ENCODE results near the gene SNORC. TPM values are rescaled to one million over a fixed set of nuclear protein-coding genes. Genes with fewer than 3 reads are reported as not detected.

Gene SNORC
- polyA plus RNA-seq (2013, experiment 1 of 2): 0.90 TPM
- polyA plus RNA-seq (2013, experiment 2 of 2): 0.51 TPM

DNA sequence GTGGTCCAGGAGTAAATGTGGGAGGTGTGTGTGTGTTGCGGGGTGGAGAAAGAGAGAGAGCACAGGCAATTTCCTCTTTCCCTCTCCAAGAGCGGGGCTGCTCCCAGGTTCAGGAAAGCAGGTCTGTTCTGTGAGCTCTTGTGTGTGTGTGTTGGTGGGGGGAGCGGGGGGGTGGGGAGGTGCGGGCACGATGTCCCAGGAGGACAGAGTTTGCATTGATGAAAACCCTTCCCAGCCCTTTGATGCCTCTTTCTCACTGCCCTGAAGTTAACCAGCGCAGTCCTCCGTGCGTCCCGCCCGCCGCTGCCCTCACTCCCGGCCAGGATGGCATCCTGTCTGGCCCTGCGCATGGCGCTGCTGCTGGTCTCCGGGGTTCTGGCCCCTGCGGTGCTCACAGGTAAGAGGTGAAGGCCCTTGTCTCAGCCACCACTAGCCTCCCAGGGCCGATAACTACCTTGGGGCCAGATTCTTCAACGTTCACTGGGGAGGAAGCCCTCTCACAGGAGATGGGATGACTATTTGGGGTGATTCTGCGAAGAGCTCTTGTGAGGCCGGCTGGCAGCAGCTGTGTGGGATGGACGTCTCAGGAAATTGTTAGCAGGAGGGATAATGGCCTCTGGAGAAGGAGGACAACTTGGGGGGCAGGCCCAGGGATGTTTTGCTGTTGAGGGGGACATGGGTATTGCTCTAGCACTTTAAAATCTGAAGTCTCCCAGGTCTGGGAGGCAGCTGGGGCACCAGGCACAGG lies at the start of gene SNORC:
Gene SNORC, plus strand, starts transcription at position 247 of the 748 bp plus-strand sequence. Its CDS starts 78 bp downstream, at position 325.
- H3K27ac ChIP-seq (ENCODE audit: low read depth, low read length): no peak within 1 kb of the TSS
- H3K9me3 ChIP-seq (ENCODE audit: insufficient read depth, low read depth, low read length): no peaks in the 10 kb centered on the region
- no peak within 1 kb of the TSS for H3K4me3 ChIP-seq (ENCODE audit: low read length)
- no peak within 1 kb of the TSS for H3K9ac ChIP-seq (ENCODE audit: low read depth, low read length)
- no peaks in the 10 kb centered on the region for H3K4me1 ChIP-seq (ENCODE audit: insufficient read depth, low read length)
- H3K36me3 ChIP-seq (ENCODE audit: insufficient read depth, low read length): no peaks in the 10 kb centered on the region
- peaks cover 6% of the 10 kb centered on the region for H3K27me3 ChIP-seq (ENCODE audit: insufficient read depth, low read length)
- WGBS: 92% methylated on average over 21 of the region's 21 CpGs

DNA sequence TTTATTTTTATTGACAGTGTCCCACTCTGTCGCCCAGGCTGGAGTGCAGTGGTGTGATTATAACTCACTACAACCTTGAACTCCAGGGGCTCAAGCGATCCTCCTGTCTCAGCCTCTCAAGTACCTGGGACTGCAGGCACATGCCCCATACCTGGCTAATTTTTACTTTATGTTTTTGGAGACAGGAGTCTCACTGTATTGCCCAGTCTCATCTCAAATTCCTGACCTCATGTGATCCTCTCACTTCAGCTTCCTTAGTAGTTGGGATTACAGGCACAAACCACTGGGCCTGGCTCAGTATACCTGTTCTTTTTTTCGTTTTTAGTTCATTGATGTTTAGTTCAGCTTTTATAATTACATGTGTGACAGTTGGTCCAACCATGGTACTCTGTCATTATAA lies 40.1 kb upstream of the SNORC start:
- Histone ChIP-seq H3K27ac (ENCODE audit: low read depth, low read length) (no peak overlapping the region), H3K27me3 (ENCODE audit: insufficient read depth, low read length) (no peaks in the 10 kb centered on the region), H3K9ac (ENCODE audit: low read depth, low read length) (no peak overlapping the region), H3K9me3 (ENCODE audit: insufficient read depth, low read depth, low read length) (no peaks in the 10 kb centered on the region), H3K36me3 (ENCODE audit: insufficient read depth, low read length) (peaks cover 69% of the 10 kb centered on the region), H3K4me1 (ENCODE audit: insufficient read depth, low read length) (no peaks in the 10 kb centered on the region), H3K4me3 (ENCODE audit: low read length) (no peak overlapping the region)
- 91% methylated on average over 3 of the region's 3 CpGs for WGBS

DNA sequence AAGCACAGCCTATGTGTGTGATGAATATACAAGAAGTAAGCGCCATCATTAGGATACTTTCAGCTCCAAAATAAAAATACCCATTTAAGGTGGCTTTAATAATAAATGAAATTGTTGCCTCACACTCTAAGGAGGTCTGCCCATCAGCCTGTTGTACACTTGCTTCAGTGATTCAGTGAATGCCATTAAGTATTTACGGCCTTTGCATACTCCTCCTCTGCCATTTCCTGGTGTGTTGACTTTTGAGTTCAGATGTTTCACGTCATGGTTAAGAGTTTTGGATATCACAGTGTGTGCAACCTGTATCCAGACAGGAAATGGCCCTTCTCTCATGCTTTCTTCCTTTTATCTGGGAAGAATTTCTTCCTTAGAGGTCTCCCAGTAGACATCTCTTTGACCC lies 38.6 kb upstream of the SNORC start:
- no peaks in the 10 kb centered on the region for H3K9me3 ChIP-seq (ENCODE audit: insufficient read depth, low read depth, low read length)
- no peak overlapping the region for H3K27ac ChIP-seq (ENCODE audit: low read depth, low read length)
- WGBS: 97% methylated on average over 2 of the region's 3 CpGs
- H3K4me1 ChIP-seq (ENCODE audit: insufficient read depth, low read length): no peaks in the 10 kb centered on the region
- no peaks in the 10 kb centered on the region for H3K27me3 ChIP-seq (ENCODE audit: insufficient read depth, low read length)
- no peak overlapping the region for H3K9ac ChIP-seq (ENCODE audit: low read depth, low read length)
- no peak overlapping the region for H3K4me3 ChIP-seq (ENCODE audit: low read length)
- peaks cover 74% of the 10 kb centered on the region for H3K36me3 ChIP-seq (ENCODE audit: insufficient read depth, low read length)

DNA sequence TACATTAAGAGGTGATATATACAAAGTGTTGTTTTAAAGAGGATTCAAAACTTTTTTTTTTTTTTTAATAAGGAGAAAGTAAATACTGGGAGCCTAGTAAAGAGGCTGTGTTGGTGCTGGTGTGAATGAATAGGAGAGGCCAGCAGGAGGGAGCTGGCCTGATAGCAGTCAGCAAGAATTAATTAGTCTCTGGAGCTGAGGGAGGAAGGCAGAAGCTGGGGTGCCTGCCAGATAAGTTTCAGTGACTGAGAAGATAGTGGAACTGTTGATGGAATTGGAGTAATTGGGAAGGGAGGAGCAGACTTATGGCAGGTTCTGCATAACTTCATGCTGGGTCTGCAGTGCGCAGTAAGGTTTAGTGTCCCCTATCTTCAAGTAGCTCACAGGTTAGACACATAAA lies 36.2 kb upstream of the SNORC start:
- Histone ChIP-seq H3K9me3 (ENCODE audit: insufficient read depth, low read depth, low read length) (no peaks in the 10 kb centered on the region), H3K27me3 (ENCODE audit: insufficient read depth, low read length) (no peaks in the 10 kb centered on the region), H3K36me3 (ENCODE audit: insufficient read depth, low read length) (peaks cover 85% of the 10 kb centered on the region), H3K9ac (ENCODE audit: low read depth, low read length) (no peak overlapping the region), H3K4me3 (ENCODE audit: low read length) (no peak overlapping the region), H3K4me1 (ENCODE audit: insufficient read depth, low read length) (peaks cover 6% of the 10 kb centered on the region; the same call in 1 of the 2 replicates), H3K27ac (ENCODE audit: low read depth, low read length) (no peak overlapping the region)
- WGBS: 100% methylated on average over 1 of the region's 1 CpG

DNA sequence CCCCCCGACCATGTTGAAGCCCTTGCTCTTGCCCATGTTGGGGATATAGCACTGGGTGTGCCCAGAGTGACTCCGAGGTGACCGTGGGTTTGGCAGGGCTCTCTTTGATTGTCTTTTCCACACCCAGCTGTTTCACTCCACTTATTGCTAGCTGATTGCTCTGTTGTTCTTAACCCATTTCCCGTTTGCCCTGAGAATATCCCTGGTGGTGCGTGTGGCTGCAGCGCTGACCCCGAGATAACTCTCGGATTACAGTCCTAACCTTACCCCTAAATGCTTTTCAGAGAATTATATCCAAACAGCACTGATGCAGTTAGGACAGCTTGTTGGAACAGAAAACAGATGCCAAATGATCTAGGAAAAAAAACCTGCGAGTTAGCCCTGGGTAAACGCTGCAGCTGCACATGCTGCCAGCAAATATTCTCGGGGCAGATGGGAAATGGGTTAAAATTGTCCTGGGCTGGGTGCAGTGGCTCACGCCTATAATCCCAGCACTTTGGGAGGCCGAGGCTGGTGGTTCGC lies 34.3 kb upstream of the SNORC start:
- Histone ChIP-seq H3K27ac (ENCODE audit: low read depth, low read length) (no peak overlapping the region), H3K4me1 (ENCODE audit: insufficient read depth, low read length) (peaks cover 6% of the 10 kb centered on the region; the same call in 1 of the 2 replicates), H3K4me3 (ENCODE audit: low read length) (no peak overlapping the region), H3K27me3 (ENCODE audit: insufficient read depth, low read length) (no peaks in the 10 kb centered on the region), H3K36me3 (ENCODE audit: insufficient read depth, low read length) (peaks cover 91% of the 10 kb centered on the region), H3K9me3 (ENCODE audit: insufficient read depth, low read depth, low read length) (no peaks in the 10 kb centered on the region), H3K9ac (ENCODE audit: low read depth, low read length) (no peak overlapping the region)
- 94% methylated on average over 13 of the region's 14 CpGs for WGBS

DNA sequence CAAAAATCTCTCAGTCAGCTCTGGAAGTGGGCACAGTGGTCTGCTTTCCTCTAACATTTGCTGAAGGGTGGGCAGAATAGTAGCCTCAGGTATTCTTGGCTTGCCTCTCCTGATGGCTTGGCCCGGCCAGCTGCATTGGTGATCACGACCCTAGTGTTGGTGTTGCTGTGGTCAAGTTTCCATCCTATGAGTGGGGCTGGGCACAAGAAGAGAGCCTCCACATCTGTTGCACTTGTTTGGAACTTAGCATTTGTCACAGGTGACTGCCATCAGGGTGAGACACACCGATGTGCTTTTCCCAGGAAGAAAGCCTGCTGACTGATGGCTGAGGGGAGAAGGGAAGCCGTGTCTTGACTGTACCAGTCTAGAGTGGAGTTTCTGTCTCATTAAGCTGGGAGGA lies 33.1 kb upstream of the SNORC start:
- no peak overlapping the region for H3K4me3 ChIP-seq (ENCODE audit: low read length)
- no peaks in the 10 kb centered on the region for H3K9me3 ChIP-seq (ENCODE audit: insufficient read depth, low read depth, low read length)
- no peak overlapping the region for H3K9ac ChIP-seq (ENCODE audit: low read depth, low read length)
- H3K27ac ChIP-seq (ENCODE audit: low read depth, low read length): no peak overlapping the region
- H3K27me3 ChIP-seq (ENCODE audit: insufficient read depth, low read length): no peaks in the 10 kb centered on the region
- WGBS: 96% methylated on average over 4 of the region's 4 CpGs
- H3K4me1 ChIP-seq (ENCODE audit: insufficient read depth, low read length): peaks cover 6% of the 10 kb centered on the region; the same call in 1 of the 2 replicates
- peaks cover 89% of the 10 kb centered on the region for H3K36me3 ChIP-seq (ENCODE audit: insufficient read depth, low read length)

DNA sequence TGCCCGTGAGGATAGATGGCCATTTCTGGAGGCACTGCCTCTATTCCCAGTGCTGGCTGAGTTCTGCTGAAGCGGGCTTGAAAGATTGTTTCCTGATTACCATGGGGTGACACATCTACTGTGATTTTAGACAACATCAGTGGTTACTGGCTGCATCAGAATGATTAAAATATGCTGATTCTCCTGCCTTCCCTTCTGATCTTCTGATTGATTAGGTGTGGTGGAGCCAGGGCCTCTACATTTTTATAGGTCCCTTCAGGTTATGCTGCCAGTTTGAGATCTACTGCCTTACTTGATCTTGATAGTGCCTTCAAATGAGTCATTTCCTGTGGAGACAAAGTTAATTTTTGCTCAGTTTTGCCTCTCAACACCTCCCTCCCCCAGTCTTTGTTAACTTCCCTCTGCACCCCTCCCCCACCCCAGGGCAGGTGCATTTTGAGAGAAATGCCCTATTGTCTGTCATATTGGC lies 31.6 kb upstream of the SNORC start:
- H3K36me3 ChIP-seq (ENCODE audit: insufficient read depth, low read length): peaks cover 82% of the 10 kb centered on the region
- H3K27ac ChIP-seq (ENCODE audit: low read depth, low read length): no peak overlapping the region
- no peak overlapping the region for H3K4me3 ChIP-seq (ENCODE audit: low read length)
- no peak overlapping the region for H3K9ac ChIP-seq (ENCODE audit: low read depth, low read length)
- H3K9me3 ChIP-seq (ENCODE audit: insufficient read depth, low read depth, low read length): no peaks in the 10 kb centered on the region
- 91% methylated on average over 2 of the region's 2 CpGs for WGBS
- H3K27me3 ChIP-seq (ENCODE audit: insufficient read depth, low read length): no peaks in the 10 kb centered on the region
- peaks cover 6% of the 10 kb centered on the region; the same call in 1 of the 2 replicates for H3K4me1 ChIP-seq (ENCODE audit: insufficient read depth, low read length)

DNA sequence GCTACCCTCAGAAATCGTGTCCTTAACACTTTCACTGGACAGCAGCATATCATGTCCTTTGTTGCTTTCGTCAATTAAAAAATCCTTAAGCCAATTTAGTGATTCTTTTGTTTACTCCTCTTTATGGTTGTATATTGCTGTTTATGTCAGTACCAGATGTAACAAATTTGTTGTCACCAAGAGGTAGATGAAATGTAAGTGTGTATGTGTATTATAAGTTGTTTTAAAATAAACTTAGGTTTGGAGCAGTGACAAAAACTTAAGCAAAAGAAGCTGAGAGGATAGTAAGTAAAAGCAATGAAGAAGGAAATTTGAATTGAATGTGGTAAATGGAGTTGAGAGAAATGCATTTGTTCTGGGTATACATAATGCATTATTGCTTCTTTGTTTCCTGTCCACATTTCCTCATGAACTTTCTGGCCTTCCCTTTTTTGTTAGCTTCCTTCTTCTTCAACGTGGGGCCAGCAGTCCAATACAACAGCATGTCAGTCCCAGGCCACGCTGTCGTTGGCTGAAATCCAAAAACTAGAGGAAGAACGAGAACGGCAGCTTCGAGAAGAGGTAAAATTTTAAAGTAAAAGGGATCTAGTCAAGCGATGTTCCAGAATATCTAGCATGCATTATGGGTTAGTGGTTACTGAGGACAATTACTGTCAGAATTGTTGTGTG lies 30.5 kb upstream of the SNORC start:
- no peak overlapping the region for H3K27ac ChIP-seq (ENCODE audit: low read depth, low read length)
- H3K4me1 ChIP-seq (ENCODE audit: insufficient read depth, low read length): peaks cover 6% of the 10 kb centered on the region; the same call in 1 of the 2 replicates
- H3K9ac ChIP-seq (ENCODE audit: low read depth, low read length): no peak overlapping the region
- 94% methylated on average over 9 of the region's 9 CpGs for WGBS
- H3K36me3 ChIP-seq (ENCODE audit: insufficient read depth, low read length): peaks cover 82% of the 10 kb centered on the region
- H3K4me3 ChIP-seq (ENCODE audit: low read length): no peak overlapping the region
- H3K9me3 ChIP-seq (ENCODE audit: insufficient read depth, low read depth, low read length): no peaks in the 10 kb centered on the region
- H3K27me3 ChIP-seq (ENCODE audit: insufficient read depth, low read length): no peaks in the 10 kb centered on the region

DNA sequence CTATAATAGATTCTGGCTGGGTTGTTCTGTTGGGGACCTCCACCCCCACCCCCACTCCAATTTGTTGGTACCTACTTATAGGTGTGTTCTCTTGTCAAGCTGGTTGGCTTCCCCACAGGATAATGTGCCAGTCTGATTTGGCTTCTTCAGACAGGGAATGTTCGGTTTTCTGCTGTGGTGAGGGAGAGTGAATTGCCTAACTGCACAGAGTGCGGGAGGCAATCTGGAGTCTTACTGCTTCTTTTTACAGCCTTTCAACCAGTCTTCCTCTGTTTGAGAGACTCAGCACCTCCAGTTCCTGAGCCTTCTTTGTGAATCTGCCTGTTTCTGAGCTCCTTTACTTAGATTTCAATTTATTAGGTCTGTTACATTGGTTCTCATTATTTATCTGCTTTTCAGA lies 27.4 kb upstream of the SNORC start:
- no peak overlapping the region for H3K27ac ChIP-seq (ENCODE audit: low read depth, low read length)
- peaks cover 87% of the 10 kb centered on the region for H3K36me3 ChIP-seq (ENCODE audit: insufficient read depth, low read length)
- H3K27me3 ChIP-seq (ENCODE audit: insufficient read depth, low read length): no peaks in the 10 kb centered on the region
- H3K9me3 ChIP-seq (ENCODE audit: insufficient read depth, low read depth, low read length): no peaks in the 10 kb centered on the region
- WGBS: 76% methylated on average over 2 of the region's 2 CpGs
- no peak overlapping the region for H3K4me3 ChIP-seq (ENCODE audit: low read length)
- no peak overlapping the region for H3K9ac ChIP-seq (ENCODE audit: low read depth, low read length)
- peaks cover 6% of the 10 kb centered on the region; the same call in 1 of the 2 replicates for H3K4me1 ChIP-seq (ENCODE audit: insufficient read depth, low read length)

DNA sequence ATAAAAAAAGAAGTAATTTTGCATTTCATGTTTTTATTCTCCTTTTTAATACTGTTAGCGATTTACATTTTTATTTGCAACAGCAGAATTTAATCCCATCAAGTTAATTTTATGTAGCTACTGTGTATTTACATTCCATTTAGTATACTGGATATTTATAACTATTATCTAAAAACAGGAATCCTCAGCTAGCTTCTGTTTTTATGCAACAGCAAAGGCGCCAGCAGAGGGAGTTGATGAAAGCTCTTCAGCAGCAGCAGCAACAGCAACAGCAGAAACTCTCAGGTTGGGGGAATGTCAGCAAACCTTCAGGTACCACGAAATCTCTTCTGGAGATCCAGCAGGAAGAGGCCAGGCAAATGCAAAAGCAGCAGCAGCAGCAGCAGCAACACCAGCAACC lies 26.2 kb upstream of the SNORC start:
- peaks cover 91% of the 10 kb centered on the region for H3K36me3 ChIP-seq (ENCODE audit: insufficient read depth, low read length)

DNA sequence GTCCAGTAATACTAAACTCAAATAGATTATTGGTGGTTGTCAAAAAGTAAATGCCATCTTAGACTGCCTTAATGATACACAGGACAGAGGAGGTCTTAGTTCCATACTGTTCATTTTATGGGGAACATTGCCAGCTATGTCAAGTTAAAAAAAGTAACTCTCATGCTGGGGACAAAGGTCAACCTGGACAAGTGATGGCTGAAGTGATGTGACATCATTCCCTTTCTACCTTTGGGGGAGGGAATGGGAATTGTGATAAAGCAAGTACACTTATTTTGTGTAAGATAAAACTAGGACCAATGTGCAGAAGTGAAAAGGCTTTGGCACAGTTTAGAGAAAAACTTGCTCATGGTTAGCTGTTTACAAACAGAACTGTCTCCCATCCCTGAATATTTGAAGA lies 24.0 kb upstream of the SNORC start:
- no peak overlapping the region for H3K27ac ChIP-seq (ENCODE audit: low read depth, low read length)
- peaks cover 92% of the 10 kb centered on the region for H3K36me3 ChIP-seq (ENCODE audit: insufficient read depth, low read length)
- no peak overlapping the region for H3K9ac ChIP-seq (ENCODE audit: low read depth, low read length)
- no peaks in the 10 kb centered on the region for H3K9me3 ChIP-seq (ENCODE audit: insufficient read depth, low read depth, low read length)
- no peak overlapping the region for H3K4me3 ChIP-seq (ENCODE audit: low read length)
- H3K4me1 ChIP-seq (ENCODE audit: insufficient read depth, low read length): no peaks in the 10 kb centered on the region
- H3K27me3 ChIP-seq (ENCODE audit: insufficient read depth, low read length): no peaks in the 10 kb centered on the region

More for the DNA sequence above, 26.2 kb upstream of the SNORC start:
- H3K9me3 ChIP-seq (ENCODE audit: insufficient read depth, low read depth, low read length): no peaks in the 10 kb centered on the region
- no peak overlapping the region for H3K27ac ChIP-seq (ENCODE audit: low read depth, low read length)
- no peak overlapping the region for H3K9ac ChIP-seq (ENCODE audit: low read depth, low read length)
- H3K4me3 ChIP-seq (ENCODE audit: low read length): no peak overlapping the region
- H3K27me3 ChIP-seq (ENCODE audit: insufficient read depth, low read length): no peaks in the 10 kb centered on the region
- no peaks in the 10 kb centered on the region for H3K4me1 ChIP-seq (ENCODE audit: insufficient read depth, low read length)
- WGBS: 91% methylated on average over 2 of the region's 3 CpGs
